GM18526 (cell line): ENCODE data around the gene PITPNM1.

Experiments used
- POLR2A ChIP-seq: IDR thresholded peaks from 3 replicates; pipeline ENCODE4 v1.6.1; 2011; ENCODE audit not compliant: insufficient read length; ENCODE audit errors: extremely low read depth

Gene PITPNM1

GRCh38 chr11:67508486-67509121 lies 3.4 kb upstream of the PITPNM1 start:
- peak; percentile 52 for TF ChIP-seq POLR2A

- TF ChIP-seq POLR2A, result peak; percentile 77
These were observed 2.8 kb upstream of the PITPNM1 start, which contains the start of gene CDK2AP2 for GRCh38 chr11:67507864-67508485. CDK2AP2 (minus strand) TSS chr11:67508162; CDS start chr11:67508082, 80 bp downstream.

DNA sequence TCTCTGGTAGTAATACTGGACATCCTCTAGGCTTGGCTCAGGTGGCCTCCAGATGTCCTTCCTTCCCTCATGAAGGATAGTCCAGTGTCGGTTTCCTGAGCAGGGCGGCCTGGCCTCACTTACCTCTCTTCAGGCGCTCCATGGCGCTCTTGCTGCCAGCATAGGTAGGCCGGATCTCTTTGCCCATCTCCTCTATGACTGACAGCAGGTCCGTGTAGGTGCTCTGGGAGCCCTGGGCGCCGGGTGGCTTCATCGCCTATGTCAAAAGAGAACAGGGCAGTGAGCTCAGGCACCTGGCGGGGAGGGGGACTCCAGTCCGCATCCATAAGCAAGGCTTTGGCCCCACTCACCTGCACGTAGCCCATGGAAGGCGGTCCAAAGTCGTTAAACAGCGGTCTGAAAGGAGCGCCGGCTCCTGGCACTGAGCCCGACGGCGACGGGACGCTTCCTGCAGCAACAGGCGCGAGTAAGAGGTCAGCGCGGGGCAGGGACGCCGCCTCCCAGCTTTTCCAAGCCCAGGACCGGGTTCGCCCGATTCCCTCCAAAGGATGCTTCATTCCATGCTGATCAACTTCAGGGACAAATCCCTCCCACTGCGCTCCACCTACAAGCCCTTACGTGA lies 2.2 kb upstream of the PITPNM1 start:
- TF ChIP-seq POLR2A, result no peak

DNA sequence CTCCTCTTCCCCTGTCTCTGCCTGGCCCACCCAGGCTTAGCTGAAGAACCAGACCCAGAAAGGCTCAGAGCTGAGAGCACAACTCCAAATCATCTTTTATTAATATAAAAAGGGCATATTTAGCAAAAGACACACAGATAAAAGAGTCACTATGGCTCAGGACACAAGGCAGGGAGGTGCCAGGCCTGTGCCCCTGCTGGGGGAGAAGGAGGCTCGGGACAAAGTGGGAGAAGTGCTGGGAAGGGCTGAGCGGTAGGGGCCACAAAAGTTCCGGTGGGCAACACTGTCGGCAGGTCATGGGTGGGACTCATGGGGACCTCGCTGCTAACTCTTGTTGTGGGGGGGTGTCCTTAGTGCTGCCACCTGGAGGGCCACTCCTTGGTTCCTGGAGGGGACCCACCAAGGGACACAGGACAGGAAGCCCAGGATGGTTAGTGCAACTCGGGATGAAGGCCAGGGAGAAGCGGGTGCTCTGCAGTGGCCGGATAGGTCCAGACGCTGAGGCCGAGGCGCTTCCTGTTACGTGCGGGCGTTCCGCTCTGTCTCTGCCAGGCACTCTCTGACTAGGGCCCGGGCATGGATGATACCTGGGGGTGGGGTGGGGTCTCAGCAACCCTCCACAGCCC lies 1.4 kb upstream of the PITPNM1 start:
- TF ChIP-seq POLR2A, result no peak

DNA sequence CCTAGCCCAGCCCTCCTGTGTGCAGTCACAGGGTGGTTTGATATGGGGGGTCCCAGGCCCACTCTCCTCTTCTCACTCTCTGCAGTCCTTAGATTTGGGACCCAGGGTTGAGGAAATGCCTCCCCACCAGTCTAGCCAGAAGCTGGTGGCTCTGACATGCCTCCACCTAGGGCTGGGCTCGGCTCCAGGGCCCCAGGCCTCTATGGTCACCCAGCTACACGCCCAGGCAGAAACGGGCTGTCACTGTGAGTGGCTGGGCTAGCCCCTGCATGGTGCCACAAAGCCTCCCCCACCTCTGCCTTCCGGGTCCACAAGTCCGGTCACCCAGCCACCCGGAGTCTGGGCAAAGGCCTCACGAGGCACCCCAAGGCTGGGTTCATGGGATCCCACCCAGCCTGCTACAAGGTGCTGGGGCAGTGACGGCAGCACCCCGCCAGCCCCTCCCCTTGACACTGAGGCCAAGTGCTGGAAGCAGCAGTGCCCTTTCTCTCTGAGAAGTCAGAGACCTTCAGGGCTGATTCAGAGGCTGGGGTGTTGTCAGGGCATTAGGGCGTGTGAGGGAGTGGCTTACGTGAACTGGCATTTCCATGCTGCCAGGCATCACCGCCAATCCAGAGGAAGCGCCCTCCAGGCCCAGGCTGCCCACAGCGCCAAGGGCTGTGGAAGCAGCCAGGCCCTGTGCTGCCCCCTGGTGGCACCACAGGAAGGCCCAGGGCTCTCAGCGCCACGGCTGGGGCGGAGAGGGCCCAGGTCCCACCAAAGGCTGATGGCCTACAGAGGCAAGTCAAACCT lies 638 bp upstream of the PITPNM1 start:
- no peak for TF ChIP-seq POLR2A

DNA sequence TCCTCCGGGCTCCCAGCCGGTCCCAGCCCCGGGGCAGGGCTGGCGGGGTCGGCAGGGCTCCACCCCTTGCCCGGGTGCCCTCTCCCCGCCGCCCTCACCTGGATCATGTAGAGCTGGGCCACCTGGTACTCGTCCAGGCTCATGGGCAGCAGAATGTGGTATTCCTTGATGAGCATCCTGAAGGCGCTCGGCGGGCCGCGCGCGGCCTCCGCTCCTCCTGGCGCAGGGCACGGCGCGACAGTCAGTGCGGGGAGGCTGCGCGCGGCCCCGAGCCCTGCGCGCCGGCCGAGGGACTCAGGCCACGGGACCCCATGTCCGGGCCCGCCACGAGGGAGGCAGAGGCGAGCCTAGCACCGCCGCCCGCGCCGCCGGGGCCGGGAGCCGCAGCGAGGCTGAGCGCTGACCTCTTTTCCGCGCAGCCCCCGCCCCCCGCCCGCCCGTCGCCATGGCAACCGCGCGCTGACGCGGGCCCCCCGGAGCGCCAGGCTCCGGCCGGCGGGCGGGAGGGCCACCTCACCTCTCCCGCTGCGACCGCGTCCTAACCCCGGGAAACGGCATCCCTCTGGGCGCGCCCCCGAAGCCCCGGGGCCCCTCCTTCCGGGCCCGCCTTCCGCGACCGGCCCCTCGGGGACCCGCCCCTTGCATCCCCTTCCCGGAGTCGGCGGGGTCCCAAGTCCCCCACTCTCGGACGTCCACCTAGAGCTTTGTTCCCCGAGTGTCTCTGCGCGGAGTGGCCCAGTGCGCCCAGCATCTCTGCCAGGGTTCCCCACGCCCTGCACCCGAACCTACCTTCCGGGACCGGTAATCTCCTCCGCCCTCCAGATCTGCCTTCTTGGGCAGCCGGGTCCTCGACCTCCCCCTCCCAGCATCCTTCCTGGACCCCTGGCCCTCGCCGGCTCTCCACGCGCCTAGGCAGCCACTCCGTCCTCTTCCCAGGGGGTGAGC lies 886 bp downstream of the PITPNM1 start:
- TF ChIP-seq POLR2A, result no peak

GRCh38 chr11:67503119-67504004 lies 1.8 kb downstream of the PITPNM1 start:
- TF ChIP-seq POLR2A, result no peak

- no peak for TF ChIP-seq POLR2A
These were observed 2.7 kb downstream of the PITPNM1 start for GRCh38 chr11:67502328-67502979.

DNA sequence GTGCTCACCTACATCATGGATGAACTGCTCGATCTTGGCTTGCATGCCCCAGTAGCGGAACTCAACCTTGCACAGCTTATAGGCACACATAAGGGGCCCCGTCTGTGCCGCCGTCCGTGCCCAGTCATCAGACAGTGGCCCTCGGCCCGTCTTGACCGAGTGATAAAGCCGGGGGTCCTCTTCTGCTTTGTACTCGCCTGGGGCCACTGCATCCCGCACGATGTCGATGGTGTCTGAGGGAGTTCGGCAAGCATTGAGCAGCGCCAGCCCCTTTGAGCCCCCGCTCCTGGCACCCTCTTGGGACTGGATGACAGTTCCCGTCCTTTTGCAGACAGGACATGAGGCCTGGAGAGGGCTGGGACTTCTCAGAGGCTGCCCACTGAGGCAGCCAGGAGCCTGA lies 3.3 kb downstream of the PITPNM1 start:
- no peak for TF ChIP-seq POLR2A

GRCh38 chr11:67500831-67501715 lies 4.1 kb downstream of the PITPNM1 start:
- TF ChIP-seq POLR2A, result no peak

GRCh38 chr11:67500484-67500821 lies 4.7 kb downstream of the PITPNM1 start:
- no peak for TF ChIP-seq POLR2A
